ENCODE data around the gene COQ8B. TPM values are rescaled to one million over a fixed set of nuclear protein-coding genes. Genes with fewer than 3 reads are reported as not detected.
A peak's percentile ranks its signal among the peaks of the same experiment; 100 is the strongest.

COQ8B gene
- total RNA-seq, 1 donor from 2014 or later = 45.4 TPM

GRCh38 chr19:40701758-40702157, 14.9 kb downstream of the COQ8B start:
- DNase-seq (ENCODE audit: low spot score) = no peak
- intact Hi-C loops (cut with DNase I) = no loop called here
- no peak for ATAC-seq

DNA sequence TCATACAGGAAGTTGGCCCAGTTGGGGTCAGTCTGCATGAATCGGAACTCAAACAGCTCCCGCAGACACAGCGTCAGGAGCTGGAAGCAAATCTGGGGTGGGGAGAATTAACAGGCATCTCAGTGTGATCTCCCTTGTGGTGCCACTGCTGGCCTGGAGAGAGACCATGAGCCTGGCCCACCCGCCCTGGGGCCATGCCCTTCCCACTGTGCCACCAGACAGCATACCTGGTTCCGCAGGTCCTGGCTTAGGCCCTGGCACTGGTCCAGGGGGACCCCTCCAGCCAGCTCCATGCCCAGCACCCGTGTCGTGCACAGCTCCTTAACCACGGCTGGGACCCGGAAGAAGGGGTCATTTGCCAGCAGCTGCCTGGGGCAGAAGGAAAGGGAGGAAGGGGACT, 16.6 kb downstream of the COQ8B start:
- DNase-seq (ENCODE audit: low spot score) (no peak), ATAC-seq (no peak)
- intact Hi-C loops (cut with DNase I) = no loop called here

DNA sequence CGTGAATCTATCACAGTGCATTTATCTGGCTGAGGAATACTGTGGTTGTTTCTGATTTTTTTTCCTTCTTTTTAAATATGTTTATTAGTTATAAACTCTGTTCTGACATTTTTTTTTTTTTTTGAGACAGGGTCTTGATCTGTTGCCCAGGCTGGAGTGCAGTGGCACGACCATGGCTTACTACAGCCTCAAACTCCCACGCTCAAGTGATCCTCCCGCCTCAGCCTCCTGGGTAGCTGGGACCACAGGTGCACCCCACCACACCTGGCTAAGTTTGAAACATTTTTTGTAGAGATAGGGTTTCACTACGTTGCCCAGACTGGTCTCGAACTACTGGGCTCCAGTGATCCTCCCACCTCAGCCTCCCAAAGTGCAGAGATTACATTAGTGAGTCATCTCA, 19.7 kb downstream of the COQ8B start:
- DNase-seq (ENCODE audit: low spot score) = no peak
- intact Hi-C loops (cut with DNase I) = no loop called here
- no peak for ATAC-seq

DNA sequence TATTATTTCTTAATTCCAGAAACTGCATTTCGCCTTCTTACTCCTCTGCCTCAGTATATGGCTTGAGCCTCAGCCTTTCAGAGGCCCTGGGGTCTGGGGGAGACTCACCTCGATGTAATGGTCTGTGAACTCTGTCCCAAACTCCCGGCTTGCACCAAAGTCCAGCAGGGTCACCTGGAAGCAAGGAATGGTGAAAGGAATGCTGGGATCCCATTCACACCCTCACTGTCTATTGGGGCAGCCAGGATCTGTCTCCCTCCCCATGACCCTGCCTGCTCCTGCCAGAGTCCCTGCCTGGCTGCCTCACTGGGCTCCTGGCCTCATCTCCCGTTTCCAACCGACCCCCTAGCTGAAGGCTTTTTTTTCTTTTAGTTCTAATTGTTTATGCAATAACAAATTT, 20.8 kb downstream of the COQ8B start:
- ATAC-seq (no peak), DNase-seq (ENCODE audit: low spot score) (no peak)
- intact Hi-C loops (cut with DNase I) = no loop called here

- intact Hi-C loops (cut with DNase I) = no loop called here
- ATAC-seq = no peak
- no peak for DNase-seq (ENCODE audit: low spot score)
These were observed 22.8 kb downstream of the COQ8B start for GRCh38 chr19:40693896-40694295.

GRCh38 chr19:40693150-40693788, 23.4 kb downstream of the COQ8B start:
- no peak for ATAC-seq
- DNase-seq (ENCODE audit: low spot score) = no peak
- intact Hi-C loops (cut with DNase I) = no loop called here

DNA sequence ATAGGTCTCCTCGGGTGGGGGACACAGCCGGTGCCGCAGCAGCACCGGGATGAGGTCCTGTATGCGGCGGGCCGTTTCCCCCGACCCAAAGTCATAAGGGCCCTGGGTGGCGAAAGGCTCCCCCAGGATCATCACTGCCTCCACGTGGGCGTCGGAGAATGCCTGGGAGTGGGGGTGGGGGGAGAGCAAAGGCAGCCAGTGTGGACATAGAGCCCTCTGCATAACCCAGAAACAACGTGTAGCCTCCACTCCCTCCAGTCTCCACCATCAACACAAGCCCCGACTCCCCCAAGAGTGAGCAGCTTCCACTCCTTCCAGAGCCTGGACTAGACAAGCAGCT, 24.5 kb downstream of the COQ8B start:
- DNase-seq (ENCODE audit: low spot score) (no peak), ATAC-seq (no peak)
- intact Hi-C loops (cut with DNase I) = no loop called here

GRCh38 chr19:40691421-40692211, 25.1 kb downstream of the COQ8B start:
- ATAC-seq (no peak), DNase-seq (ENCODE audit: low spot score) (peak; percentile 79)
- intact Hi-C loops (cut with DNase I) = no loop called here

DNA sequence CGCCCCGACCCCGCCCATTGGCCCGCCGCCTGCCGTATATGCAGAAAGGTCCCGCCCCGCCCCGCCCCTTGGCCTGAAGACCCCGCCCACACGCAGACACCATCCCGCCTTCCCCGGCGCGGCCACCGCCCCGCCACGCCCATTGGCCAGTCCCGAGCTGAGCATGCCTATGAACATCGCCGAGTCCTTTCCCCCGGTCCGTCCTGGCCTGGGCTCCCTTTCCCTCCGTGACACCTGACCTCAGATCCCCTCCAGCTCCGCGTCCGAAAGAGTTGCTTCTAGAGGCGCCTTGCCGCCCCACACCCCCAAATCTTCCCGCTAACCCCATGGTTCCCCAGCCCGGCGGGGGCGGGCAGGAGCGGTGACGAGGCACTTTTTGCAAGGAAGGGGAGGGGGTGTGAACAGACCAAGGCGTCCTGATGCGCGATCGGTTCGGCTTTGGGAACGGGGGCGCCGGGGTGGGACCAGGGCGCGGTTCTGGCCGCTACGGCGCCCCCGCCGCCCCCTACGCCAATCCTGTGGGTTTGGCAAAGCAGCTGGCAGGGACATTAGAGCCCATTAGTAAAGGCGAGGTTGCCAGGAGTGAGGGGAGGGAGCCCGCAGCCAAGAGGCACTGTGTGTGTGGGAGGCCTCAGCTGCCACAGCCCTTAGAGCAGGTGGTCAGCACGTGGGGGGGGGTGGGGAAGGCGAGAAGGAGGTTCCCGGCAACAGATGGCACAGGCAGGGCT, 25.8 kb downstream of the COQ8B start:
- intact Hi-C loops (cut with DNase I) = no loop called here
- ATAC-seq = peak; percentile 82

DNA sequence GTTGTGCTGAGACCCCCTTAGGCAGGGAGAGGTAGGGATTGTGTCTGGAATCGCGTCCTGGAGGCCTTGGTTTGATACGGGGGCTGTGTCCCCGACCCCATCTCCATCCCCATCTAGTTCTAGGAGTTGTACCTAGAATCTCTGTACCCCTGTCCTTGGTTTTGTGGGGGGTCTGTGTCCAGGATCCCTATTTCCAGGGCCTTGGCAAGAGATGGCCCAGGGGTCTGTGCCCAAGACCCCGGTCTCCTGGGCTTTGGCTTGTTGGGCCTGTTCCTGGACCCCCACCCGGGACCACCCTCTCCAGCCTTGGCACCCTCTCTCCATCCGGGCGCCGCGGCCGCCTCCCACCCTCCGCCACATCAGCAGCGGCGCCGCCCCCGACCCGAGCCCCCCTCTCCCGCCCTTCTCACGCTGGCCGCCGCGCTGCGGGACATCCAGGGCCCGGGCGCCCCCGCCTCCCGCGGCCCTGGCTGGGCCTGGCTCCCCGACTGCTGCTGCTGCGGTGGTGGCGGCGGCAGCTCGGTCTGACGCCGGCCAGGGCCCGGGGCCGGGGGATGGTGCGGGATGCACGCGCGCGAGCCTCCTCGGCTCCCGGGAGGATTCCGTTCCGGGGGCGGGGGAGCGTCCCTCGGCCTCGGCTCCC, 26.5 kb downstream of the COQ8B start, which contains the start of gene NUMBL:
TSS of gene NUMBL (minus strand) at position 602 of the 643 bp plus-strand sequence. CDS start at position 434, 168 bp downstream.
- intact Hi-C loops (cut with DNase I) = no loop called here
- ATAC-seq (no peak), DNase-seq (ENCODE audit: low spot score) (no peak)

More for the DNA sequence above, 25.8 kb downstream of the COQ8B start:
- DNase-seq (ENCODE audit: low spot score) = peak; percentile 99

- ATAC-seq = no peak
- peak; percentile 70 for DNase-seq (ENCODE audit: low spot score)
- intact Hi-C loops (cut with DNase I) = loop anchor here (2.0 kb wide), 1 partner anchor 23 kb away; no protein-coding TSS in a partner anchor
These were observed 27.2 kb downstream of the COQ8B start for GRCh38 chr19:40689339-40690049.

DNA sequence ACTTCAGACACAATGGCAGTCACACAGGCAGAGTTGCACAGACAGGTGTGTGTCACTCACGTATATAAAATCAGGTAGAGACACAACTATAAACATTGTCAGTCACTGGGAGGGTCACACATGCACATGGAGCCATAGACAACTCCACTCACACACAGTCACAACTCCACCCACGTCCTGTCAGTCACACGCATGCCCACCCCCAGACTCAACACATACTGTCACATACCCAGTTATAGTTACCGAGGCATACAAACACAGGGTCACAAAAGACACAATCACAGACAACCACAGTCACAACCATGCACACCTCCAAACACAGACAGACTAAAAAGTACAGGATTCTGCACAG, 27.7 kb downstream of the COQ8B start:
- intact Hi-C loops (cut with DNase I) = loop anchor here (2.0 kb wide), 1 partner anchor 24 kb away; no protein-coding TSS in a partner anchor
- DNase-seq (ENCODE audit: low spot score) = no peak
- no peak for ATAC-seq

DNA sequence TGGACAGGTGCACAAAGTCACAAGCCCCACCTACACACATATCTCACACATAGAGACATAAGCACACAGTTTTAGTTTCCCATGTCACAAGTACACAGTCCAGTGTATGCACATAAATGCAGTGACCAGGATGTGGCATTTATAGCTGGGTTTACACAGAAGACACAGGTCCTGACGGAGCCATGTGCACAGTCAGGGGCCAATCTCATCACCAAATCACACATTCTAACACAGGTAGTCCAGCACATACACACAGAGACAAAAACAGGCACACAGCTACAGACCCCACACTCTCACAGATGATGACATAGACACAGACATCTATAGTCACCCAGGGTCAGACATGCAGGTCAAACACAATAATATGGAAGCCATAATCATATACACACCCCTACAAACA, 28.4 kb downstream of the COQ8B start:
- intact Hi-C loops (cut with DNase I) = loop anchor here (2.0 kb wide), 1 partner anchor 24 kb away; no protein-coding TSS in a partner anchor
- DNase-seq (ENCODE audit: low spot score) = no peak
- no peak for ATAC-seq

DNA sequence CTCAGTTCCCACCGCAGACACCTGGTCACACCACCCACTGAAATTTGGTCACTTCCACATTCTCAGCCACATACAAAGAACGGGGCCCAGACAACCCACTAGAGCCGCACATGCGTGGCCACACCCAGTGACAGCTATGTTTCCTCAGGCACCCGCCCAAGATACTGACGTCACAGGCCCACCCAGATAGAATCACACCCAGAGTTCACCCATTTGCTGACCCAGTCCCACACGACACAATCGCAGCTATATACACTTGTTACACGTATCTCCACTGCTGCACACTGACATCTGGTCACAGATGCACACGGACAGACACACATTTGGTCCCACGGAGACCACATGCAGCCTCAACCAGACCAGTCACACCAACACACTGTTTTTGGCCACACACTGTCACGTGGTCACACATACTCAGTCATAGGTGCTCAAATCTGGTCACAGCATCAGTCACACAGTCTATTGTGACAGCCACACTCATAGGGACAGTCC, 29.1 kb downstream of the COQ8B start:
- peak; percentile 78 for ATAC-seq
- intact Hi-C loops (cut with DNase I) = loop anchor here (2.0 kb wide), 1 partner anchor 25 kb away; no protein-coding TSS in a partner anchor
- DNase-seq (ENCODE audit: low spot score) = peak; percentile 94

- no peak for ATAC-seq
- intact Hi-C loops (cut with DNase I) = no loop called here
- peak; percentile 71 for DNase-seq (ENCODE audit: low spot score)
These were observed 29.7 kb downstream of the COQ8B start for GRCh38 chr19:40686882-40687524.

DNA sequence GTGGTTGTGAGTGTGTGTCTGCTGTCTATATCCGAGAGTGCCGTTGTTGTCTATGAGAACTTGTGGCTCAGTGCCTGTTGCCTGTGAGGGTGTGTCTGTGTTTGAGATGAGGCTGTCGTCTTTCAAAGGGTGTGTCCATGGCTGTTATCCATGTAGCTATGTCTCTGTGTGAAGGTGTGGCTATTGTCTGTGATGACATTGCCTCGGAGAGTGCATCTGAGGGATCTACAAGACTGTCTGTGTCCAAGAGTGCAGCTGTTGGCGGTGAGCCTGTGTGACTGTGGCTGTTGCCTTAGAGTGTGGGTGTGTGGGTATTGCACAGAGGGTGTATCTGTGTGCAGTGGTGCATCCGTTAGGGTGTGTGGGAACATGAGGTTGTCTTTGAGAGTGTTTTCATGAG, 31.1 kb downstream of the COQ8B start:
- DNase-seq (ENCODE audit: low spot score) (no peak), ATAC-seq (no peak)
- intact Hi-C loops (cut with DNase I) = no loop called here

DNA sequence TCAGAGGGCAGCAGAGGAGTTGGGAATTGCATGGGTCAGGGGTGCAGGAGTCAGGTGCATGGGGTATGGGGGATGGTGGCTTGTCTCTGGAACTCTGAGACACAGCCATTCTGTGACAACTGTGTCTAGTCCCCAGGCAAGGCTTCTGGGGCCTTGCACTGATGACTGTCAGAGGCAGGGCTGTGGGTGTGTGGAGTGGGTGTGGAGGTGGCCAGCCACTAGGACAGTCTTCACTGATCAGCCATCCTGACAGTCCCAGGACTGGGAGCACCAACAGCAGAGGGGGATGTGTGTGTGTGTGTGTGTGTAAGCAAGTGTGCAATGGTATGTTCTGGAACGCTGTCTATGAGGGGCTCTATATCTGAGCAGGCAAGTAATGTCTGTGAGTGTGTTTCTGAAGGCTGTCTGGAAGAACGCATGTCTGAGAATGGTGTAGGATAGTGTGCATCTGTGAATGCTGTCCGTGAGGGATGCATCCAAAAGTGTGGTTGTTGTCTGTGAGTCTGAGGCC, 31.6 kb downstream of the COQ8B start:
- no peak for DNase-seq (ENCODE audit: low spot score)
- ATAC-seq = no peak
- intact Hi-C loops (cut with DNase I) = no loop called here

GRCh38 chr19:40684280-40684679, 32.4 kb downstream of the COQ8B start:
- intact Hi-C loops (cut with DNase I) = no loop called here
- DNase-seq (ENCODE audit: low spot score) = no peak
- ATAC-seq = no peak

Data from sciatic nerve (tissue), 2 donors.